Muscle layer of duodenum (tissue), 2 donors: ENCODE results near the gene GARIN3.

Source experiments
- H3K27ac ChIP-seq: one replicate; pipeline ENCODE4 v1.7.0; 2013; ENCODE audit warnings: mild to moderate bottlenecking, low read length
- H3K27me3 ChIP-seq: one replicate; pipeline ENCODE4 v1.7.0; 2013; ENCODE audit warnings: low read depth, mild to moderate bottlenecking, control low read depth, low read length
- H3K36me3 ChIP-seq, 2 donors: one replicate each; pipeline ENCODE4 v1.7.0; 2013; ENCODE audit warnings: low read length in 2 of 2, control low read depth in 1 of 2, mild to moderate bottlenecking in 1 of 2; ENCODE audit not compliant: insufficient read depth in 2 of 2, control insufficient read depth in 1 of 2
- H3K4me1 ChIP-seq, 2 donors: one replicate each; pipeline ENCODE4 v1.7.0; 2013; ENCODE audit warnings: low read length in 2 of 2, mild to moderate bottlenecking in 2 of 2, control low read depth in 1 of 2, moderate library complexity in 1 of 2; ENCODE audit not compliant: insufficient read depth in 2 of 2, control insufficient read depth in 1 of 2
- H3K4me3 ChIP-seq, 2 donors: one replicate each; pipeline ENCODE4 v1.7.0; 2013; ENCODE audit warnings: low read length in 2 of 2, low read depth in 1 of 2, mild to moderate bottlenecking in 1 of 2
- H3K9me3 ChIP-seq, 2 donors: one replicate each; pipeline ENCODE4 v1.7.0; 2013; ENCODE audit warnings: low read length in 2 of 2, control low read depth in 1 of 2, mild to moderate bottlenecking in 1 of 2; ENCODE audit not compliant: control insufficient read depth in 1 of 2
- donor health status: healthy.

GARIN3 gene

DNA sequence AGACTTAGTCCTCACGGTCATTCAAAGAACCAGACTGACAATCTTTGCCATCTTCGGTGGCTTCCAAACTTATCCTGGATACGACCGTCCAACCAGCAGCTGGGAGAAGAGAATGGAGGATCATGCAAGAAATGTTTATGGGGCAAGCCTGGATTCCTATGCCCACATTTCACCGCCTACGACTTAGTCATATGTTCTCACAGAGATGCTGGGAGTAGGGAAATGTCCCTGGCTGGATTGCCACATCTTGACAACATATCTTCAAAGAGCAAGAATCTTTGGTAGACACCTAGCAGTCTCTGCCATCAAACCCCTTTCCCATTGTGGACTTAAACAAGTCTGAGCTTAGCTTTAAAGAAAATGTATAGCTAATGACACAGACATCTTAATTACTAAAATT is 28.4 kb downstream of the GARIN3 start:
- H3K27ac ChIP-seq: no peak overlapping the region
- H3K27me3 ChIP-seq: no peaks in the 10 kb centered on the region
- no peaks in the 10 kb centered on the region for H3K9me3 ChIP-seq
- peaks cover 19 to 21% of the 10 kb centered on the region in 2 donors for H3K36me3 ChIP-seq
- no peak overlapping the region for H3K4me3 ChIP-seq
- peaks cover 8 to 12% of the 10 kb centered on the region in 2 donors for H3K4me1 ChIP-seq

DNA sequence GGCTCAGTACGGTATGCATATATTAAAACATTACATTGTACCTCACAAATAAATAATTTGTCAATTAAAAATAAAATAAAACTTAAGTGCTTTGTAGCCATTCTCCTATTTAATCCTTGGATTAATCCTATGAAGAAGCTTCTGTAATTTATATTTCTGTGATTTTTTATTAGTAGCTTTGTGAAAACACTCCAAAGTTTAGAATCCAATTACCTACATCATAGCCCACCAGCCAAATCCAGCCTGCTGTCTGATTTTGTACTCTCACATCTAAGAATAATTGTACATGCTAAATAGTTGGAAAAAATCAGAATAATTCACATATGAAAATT is 33.8 kb downstream of the GARIN3 start:
- Histone ChIP-seq H3K9me3 (no peaks in the 10 kb centered on the region), H3K4me1 (no peaks in the 10 kb centered on the region), H3K36me3 (peaks cover under 1 to 5% of the 10 kb centered on the region in 2 donors), H3K27ac (no peak overlapping the region), H3K4me3 (no peak overlapping the region), H3K27me3 (no peaks in the 10 kb centered on the region)

DNA sequence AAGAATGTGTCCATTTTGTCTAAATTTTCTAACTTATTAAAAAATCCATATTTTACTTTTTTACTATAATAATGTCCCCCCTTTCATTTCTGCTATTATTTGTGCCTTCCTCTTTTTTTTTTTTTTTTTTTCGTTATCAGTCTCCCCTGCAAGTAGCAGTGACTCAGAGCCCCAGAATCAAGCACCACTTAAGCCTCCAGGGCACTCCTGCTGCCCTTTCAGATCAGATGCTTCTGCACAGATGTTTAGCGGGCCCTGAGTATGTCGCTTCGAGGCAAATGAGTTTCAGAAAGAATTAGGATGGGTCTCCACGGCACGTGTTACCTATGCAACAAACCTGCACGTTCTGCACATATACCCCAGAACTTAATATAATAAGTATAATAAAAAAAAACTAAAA is 35.1 kb downstream of the GARIN3 start:
- Histone ChIP-seq H3K4me3 (no peak overlapping the region), H3K27me3 (no peaks in the 10 kb centered on the region), H3K9me3 (no peaks in the 10 kb centered on the region), H3K27ac (no peak overlapping the region), H3K4me1 (no peaks in the 10 kb centered on the region), H3K36me3 (no peaks in the 10 kb centered on the region)

DNA sequence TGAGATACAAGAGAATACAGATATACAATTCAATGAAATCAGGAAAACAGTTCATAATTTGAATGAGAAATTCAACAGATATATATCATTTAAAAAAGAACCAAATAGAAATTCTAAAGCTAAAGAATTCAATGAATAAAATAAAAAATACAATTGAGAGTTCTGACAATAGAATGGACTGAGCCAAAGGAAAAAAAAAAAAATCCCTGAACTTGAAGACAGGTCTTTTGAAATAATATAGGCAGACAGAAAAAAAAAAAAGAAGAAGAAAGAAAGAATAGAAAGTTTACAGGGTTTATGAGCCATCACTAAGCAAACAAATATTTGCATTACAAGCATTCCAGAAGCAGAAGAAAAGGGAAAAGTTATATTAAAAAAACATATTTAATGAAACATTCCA is 44.4 kb downstream of the GARIN3 start:
- Histone ChIP-seq H3K4me1 (no peaks in the 10 kb centered on the region), H3K27me3 (no peaks in the 10 kb centered on the region), H3K27ac (no peak overlapping the region), H3K36me3 (no peaks in the 10 kb centered on the region), H3K4me3 (no peak overlapping the region), H3K9me3 (no peaks in the 10 kb centered on the region)

DNA sequence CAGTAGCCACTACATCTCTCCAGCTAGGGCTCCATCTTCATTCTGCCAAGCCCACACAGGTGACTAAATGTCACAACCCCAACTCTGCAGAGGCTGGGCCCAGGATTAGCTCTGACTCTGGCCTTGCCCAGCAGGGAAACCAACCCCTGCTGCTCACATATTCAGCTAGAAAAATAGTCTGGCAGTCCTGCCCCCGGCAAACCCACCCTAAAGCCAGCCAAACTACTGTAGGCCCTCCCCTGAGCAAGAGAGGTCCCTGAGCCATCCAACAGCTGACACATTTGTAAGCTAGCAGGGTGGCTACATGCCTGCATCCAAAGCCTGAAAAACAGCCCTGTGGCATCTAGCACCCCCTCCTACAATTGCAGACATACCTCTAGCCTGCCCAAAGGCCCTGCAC is 46.0 kb downstream of the GARIN3 start:
- Histone ChIP-seq H3K27me3 (no peaks in the 10 kb centered on the region), H3K36me3 (no peaks in the 10 kb centered on the region), H3K27ac (no peak overlapping the region), H3K4me3 (no peak overlapping the region), H3K9me3 (no peaks in the 10 kb centered on the region), H3K4me1 (no peaks in the 10 kb centered on the region)

DNA sequence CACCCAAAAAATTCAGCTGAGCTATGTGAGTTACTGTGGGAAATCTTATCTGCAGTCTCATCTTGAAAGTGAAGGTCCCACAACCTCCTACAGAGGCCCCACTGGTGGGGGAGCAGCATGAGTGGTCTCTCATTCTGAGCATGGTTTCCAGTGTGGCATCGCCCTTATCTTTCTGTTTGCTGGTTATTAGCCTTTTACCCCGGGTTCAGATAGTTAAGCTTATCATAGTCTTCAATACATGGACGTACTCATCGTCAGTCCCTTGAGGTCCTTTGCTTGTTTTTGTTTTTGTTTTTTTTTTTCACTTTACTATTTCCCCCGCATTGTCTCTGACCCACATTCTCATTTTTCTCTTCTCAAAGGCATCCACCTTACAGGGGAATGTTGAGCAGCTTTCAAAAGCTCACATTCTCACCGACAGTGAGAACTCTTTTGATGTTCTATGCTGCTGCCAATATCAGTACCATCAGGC is 49.5 kb downstream of the GARIN3 start:
- H3K27ac ChIP-seq: no peak overlapping the region
- no peaks in the 10 kb centered on the region for H3K9me3 ChIP-seq
- no peaks in the 10 kb centered on the region for H3K27me3 ChIP-seq
- no peak overlapping the region for H3K4me3 ChIP-seq
- H3K4me1 ChIP-seq: no peaks in the 10 kb centered on the region
- H3K36me3 ChIP-seq: no peaks in the 10 kb centered on the region

DNA sequence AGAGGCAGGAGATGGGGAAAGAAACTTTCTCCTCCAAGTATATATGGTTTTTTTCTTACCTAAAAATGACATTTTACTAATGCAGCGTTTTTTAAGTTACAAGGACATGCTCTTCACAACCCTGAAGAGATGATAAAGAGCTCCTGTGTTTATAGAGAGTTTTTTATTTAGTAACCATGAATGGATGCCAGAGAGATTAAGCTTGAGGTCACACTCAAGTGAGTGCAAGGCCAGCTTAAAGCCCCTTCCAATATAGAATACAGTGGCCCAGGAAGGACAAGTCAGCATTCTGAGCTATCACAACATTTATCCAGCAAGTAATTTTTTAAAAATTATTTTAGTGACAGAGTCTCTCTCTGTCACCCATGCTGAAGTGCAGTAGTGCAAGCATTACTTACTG is 50.6 kb downstream of the GARIN3 start:
- Histone ChIP-seq H3K9me3 (no peaks in the 10 kb centered on the region), H3K36me3 (no peaks in the 10 kb centered on the region), H3K27me3 (no peaks in the 10 kb centered on the region), H3K4me1 (no peaks in the 10 kb centered on the region), H3K27ac (no peak overlapping the region), H3K4me3 (no peak overlapping the region)

DNA sequence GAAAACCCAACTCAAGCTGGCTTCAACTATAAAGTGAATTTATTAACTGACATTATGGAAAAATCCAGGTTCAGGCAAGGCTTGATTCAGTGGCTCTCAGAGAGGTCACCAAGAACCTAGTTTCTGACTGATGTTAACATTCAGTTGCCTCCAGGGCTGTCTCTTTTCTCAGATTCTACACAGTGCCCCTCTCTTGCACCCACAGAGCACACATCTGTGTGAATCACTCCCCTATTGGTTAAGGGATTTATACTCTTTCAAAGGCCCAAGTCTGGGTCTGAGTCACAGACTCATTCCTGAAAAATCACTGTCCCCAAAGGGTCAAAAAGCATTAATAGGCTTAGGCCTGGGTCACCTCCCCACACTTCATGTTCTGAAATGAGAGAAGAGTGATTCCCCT is 51.1 kb downstream of the GARIN3 start:
- Histone ChIP-seq H3K27me3 (no peaks in the 10 kb centered on the region), H3K27ac (no peak overlapping the region), H3K4me3 (no peak overlapping the region), H3K36me3 (no peaks in the 10 kb centered on the region), H3K4me1 (no peaks in the 10 kb centered on the region), H3K9me3 (no peaks in the 10 kb centered on the region)

DNA sequence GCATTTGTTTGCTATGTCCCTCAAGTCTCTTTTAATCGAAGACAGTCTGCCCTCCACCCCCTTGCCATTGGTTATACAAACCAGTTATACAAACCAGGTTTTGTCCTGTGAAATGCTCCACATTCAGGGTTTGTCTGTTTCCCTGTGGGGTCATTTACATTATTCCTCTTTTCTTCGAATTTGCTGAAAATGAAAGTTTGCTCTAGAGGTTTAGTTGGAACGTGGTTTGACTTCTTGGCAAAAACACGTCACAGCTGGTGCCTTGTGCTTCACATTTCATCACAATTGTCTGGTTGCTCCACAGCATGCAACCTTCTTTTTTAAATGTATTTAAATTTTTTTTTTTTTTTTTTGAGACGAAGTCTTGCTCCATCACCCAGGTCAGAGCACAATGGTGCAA is 53.1 kb downstream of the GARIN3 start:
- Histone ChIP-seq H3K36me3 (no peaks in the 10 kb centered on the region), H3K4me1 (no peaks in the 10 kb centered on the region), H3K4me3 (no peak overlapping the region), H3K9me3 (no peaks in the 10 kb centered on the region), H3K27me3 (no peaks in the 10 kb centered on the region), H3K27ac (no peak overlapping the region)
